ENCODE results near the gene PDK2.

The PDK2 gene

DNA sequence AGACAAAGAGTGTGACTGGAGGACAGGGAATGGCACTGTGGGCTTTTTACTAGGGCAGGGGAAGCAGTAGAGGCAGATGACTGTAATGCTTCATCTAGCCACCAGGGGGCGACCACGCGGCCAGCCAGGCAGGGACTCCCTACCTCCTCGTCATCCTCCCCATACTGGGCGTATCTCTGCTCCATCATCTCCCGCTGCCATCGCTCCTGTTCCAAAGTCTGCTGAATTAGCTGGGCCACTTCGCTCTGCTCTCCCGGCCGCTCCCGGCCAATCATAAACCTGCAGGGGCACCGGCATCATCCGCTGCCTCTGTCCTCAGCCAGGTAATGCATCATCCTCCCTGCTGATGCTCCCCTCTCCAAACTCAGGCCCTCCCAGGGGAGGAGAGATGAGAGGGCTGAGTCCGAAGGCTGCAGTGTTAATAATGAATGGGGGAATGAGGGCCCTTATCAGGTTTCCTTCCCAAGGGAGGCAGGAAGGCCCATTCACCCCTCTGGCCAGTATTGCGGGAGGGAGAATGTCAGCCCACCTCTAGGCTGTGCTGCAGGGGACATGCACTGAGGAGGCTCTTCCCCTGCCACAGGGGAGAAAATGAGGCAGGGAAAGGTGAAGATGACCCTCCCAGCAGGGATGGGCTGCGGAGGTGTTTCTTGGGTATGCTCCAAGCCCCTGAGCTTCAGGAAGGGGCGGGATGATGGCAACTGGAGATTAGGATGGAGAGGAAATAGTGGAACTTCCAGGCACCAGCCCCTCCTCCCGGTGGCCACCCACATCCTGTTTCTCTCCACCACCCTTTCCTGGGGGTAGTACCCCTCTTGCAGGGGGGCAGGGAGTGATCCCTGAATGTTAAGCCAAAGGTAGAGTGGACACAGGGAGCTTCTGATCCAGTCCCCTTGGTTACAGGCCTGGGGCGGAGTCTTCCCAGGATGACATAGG, 45.1 kb downstream of the PDK2 start:
- peak; percentile 77 to 81 for DNase-seq

DNA sequence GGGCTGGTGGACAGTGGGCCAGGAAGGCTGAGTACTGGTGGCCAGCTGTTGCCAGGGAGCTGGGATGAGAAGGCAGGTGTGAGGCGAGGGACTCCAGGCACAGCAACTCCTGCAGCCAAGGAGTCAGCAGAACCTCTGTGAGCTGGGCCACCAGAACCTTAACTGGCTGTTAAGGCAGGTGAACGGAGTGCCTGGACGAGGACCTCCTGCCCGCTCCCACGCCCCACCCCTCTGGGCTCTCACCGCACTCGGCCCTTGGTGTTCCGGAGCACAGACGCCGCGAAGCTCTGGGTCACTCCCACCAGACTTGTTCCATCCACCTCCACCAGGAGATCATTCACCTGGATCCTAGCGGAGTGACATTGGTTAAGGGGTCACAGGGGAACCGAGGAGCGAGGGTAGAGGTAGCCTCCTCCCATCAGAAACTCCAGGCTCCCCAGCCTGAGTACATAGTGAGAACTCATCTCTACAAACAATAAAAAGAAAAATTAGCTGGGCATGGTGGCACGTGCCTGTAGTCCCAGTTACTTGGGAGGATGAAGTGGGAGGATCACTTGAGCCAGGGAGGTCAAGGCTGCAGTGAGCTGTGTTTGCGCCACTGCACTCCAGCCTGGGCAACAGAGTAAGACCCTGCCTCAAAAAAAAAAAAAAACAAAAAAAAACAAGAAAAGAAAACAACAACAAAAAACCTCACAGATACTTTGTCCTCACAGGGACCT, 46.0 kb downstream of the PDK2 start:
- DNase-seq = no peak

DNA sequence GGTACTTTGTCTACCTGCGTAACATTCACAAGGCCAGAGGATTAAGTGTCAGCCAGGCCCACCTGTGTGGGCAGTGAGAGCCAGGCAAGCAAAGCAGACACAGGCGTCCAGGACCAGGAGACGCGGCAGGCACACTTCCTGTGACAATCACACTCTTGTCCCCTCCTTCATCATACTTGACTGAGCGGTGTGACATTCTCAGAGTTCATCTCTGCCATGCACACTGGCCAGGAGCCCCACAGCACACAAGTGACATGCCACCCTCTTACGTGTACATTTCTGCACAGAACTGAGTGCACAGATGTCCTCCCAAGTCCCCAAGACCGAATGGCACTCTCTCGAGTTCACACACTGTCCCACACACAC, 46.6 kb downstream of the PDK2 start:
- no peak for DNase-seq

DNA sequence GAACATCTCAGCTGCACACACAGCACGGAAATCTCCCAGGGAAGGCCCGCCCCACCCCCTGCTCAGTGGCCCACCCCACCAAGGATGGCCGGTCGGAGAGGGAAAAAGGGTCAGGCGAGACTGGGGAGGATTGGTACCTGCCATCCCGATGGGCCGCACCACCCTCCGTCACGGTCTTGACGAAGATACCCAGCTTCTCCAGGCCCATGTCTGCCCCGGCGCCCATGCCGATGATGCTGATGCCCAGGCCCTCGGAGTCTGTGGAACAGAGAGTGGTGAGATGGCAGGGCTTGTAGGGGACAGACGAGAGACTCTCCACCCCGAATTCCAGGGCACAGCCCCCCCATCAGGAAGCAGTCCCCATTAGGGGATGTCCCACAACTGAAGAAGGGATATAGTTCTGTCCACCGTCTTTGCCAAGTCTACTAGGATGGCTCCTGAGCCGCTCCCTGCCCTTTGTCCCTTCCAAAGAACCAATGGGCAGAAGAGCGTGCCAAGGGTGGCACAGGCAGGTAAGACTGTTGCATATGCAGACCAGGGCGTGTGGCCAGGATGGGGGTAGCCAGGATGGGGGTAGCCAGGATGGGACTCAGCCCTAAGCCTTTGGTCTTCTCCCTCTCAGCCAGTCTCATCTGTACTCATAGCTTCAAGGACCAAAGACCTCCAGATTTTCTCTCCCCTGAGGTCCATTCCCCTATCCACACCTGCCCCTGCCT, 48.5 kb downstream of the PDK2 start:
- no peak for DNase-seq

DNA sequence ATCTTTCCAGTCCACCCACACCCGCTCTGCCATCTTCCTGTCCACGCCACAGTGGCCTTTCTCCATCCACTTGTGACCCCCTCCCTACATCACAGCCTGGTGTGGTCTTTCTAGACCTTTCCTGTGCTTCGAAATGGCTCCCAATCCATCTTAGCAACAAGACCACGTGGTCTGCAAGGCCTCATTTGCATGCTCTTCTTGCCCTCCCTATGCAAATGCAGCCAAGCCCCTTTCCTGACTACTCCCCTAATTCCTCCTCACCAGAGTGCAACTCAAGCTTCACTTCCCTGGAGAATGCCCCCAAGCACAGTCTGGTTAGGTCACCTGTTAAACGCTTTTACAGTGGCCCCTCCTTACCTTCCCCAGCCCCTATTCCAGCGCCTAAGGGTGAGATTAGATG, 49.2 kb downstream of the PDK2 start:
- no peak for DNase-seq

DNA sequence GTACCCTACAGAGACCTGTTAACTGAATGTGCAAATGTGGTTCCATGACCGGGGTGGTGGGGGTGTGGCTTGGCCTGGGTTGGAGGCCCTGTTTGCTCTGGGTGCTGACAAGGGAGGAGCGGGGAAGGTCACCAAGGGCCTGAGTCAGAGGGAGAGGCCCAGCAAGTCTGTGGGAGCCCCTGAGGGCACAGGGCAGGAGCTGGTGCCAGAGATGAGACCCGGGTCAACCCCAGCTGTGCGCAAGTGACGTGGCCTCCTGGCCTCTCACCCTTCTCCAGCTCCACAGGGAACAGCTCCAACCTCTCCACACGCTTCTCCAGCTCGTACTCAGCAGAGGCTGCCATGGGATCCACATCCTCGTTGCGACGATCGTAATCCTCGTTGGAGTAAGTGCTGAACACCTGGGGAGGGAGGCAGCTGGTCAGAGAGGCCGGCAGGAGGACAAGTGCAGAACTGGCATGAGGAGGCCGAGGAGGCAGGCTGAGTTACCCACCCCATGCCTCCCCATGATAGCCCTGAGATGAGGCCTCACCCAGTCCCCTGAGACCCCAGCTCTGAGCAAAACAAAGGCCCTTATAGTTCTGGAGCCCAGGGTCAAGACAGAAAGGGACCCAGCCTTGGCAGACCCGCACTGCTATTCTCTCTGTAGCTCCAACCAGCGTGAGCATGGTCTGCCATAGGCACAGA, 49.8 kb downstream of the PDK2 start:
- no peak for DNase-seq

DNA sequence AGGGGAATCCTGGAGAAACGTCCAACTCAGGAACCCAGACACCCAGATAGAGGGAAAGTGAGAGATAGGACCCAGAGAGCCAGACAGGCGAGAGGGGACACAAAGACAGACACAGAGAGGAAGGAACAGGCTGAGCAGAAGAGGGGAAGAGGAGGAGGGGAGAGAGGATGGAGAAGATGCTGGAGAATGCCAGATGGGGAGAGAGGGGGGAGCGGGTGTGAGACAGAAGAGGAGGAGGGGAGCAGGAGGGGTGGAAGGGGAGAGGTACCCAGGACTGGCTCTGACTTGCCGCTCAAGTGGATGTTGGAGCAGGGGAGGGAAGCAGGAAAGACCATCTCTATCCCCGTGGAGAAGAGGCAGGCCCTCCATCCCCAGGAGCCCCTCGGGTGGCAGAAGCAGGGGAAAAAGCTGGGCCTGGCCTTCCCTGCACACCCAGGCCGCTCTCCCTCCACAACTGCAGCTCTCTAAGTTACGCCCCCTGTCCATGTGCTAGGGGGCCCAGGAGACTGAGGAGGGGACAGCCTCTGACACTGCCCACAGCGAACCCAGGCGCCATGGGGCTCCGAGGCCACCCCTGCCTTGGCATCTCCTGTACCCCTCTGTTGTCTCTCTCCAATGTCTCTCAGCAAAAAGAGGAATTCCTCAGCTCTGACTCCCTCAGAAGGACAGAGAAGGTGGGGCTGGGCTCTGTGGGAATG, 50.5 kb downstream of the PDK2 start:
- no peak for DNase-seq

DNA sequence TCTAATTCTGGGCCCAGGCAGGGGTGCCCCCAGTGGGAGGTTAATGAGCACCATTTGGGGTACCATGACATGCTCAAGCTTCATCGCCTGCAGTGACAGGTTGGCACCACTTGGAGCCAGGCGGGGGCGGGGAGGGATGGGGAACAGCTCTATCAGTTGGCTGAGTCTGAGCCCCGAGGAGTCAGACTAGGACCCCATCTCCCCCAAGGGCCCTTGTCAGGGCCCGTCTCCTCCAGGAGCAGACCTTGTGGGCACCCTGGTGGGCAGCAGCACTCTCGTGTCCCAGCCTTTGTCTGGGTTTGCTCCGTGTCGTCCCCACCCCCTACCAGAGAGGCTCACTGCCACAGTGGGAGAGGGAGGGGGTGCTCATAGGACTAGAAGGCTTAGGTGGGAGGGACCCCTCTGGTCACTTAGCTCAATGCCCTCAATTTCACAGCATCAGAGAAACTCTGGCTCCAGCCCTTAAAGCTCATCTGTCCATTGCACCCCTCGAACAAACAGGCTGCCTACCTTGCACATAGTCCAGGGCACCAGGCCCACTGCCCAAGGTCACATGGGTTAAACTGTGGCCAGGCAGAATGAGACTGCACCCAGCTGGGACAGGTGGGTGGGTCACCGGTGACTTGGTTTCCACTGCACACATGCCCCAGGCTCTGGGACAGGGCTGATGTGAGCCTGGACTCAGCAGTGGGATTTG, 51.2 kb downstream of the PDK2 start:
- DNase-seq = no peak

DNA sequence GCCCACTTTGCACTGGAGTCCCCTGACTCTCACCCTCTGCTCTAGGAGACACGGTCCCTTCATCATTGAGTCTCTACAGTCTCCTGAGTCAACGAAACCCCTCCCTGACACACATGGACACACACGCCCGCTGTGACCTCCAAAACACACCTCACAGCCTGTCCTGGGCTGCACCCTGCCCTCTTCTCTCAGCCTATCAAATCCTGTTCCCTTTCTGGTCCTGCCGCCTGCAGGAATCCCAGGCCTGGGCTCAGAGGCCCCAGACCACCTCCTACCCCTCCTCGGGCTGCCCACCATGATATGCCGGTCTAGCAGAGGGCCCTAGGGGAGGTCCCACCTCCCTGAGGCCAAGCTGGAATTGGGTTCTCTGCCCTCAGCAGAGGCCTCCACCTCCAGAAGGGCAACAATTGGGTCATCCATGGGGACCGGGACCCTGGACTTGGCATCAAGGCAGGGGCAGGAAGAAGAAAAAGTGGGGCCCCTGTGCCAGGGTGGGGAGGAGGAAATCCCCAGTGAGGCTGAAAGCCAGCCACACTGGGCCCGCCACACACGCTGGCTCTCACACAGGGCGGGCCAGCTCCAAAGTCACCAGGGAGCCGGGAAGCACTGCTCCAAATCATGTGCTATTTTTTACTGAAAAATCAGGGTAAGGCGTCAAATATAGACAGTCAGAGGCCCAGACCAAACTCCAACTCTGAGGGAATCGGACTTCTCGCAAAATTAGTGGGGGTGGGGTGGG, 51.9 kb downstream of the PDK2 start:
- DNase-seq = no peak

DNA sequence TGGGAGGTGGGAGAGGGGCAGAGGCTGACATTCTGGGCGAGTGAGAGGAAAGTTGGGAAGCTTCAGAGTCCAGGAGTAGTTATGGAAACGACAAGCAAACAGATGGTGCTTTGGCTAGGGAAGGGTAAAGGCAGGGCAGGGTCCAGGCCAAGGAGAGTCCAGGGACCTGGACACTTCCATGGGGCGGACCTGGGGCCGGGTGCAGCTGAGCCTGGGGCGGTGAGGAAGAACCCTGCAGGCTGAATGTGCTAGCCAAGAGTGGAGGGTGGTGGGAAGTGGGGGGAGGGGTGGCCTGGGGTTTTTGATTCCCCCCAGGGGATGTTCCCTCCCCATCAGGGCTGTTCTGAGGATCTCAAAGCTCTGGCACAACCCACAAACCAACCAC, 52.7 kb downstream of the PDK2 start:
- no peak for DNase-seq

DNA sequence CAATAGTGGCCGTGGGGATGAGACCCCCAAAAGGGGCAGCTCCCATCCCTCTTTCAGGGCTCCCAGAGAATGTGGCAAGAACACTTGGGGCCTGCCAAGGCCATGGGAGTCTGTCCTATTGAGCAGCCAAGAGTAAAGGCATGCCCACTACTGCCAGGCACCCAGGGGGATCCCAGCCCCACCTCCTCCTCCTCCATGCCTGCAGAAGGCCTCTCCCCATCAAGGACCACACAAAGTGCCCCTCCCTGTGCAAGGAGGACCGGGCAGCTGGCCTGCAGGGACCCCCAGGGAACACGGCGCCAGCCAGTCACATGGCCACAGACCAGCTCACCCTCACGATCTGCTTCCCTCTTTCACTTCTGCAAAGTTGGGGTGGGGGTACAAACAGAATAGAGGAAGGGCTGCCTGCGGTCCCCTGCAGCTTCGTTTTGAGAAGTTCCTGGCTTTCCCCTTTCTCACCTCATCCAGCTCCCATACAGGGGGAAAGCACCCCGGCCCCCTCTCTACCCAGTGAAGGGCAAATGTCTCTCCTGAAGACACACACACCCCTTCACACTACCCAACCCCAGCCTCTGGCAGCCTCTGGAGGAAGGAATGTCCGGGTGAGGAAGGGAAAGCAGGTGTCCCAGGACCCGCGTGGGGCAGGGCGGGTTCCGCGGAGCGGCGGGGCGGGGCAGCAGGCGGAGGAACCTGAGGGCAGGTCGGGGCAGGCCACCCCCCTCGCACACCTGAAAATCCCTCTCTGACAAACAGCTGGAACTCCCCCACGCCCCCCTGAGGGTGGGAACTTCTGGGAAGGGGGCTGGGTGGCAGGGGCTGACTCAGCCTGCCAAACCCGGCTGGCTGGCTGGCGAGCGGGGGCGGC, 53.3 kb downstream of the PDK2 start:
- peak; percentile 90 to 91 for DNase-seq

DNA sequence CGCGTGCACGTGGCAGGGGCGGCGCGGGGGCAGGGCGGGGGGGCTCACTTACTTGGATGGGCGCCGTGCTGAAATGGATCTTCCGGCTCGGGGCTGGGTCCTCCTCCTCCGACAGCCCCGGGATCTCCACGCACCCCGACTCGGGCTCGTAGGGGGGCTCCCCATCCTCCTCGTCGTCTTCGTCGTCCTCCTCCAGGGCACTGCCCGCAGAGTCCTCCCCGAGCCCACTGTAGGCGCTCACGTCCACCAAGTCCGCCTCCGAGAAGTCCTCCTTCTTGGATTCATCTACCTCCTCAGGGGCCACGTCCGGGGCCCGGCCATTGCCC, 53.9 kb downstream of the PDK2 start:
- no peak for DNase-seq

DNA sequence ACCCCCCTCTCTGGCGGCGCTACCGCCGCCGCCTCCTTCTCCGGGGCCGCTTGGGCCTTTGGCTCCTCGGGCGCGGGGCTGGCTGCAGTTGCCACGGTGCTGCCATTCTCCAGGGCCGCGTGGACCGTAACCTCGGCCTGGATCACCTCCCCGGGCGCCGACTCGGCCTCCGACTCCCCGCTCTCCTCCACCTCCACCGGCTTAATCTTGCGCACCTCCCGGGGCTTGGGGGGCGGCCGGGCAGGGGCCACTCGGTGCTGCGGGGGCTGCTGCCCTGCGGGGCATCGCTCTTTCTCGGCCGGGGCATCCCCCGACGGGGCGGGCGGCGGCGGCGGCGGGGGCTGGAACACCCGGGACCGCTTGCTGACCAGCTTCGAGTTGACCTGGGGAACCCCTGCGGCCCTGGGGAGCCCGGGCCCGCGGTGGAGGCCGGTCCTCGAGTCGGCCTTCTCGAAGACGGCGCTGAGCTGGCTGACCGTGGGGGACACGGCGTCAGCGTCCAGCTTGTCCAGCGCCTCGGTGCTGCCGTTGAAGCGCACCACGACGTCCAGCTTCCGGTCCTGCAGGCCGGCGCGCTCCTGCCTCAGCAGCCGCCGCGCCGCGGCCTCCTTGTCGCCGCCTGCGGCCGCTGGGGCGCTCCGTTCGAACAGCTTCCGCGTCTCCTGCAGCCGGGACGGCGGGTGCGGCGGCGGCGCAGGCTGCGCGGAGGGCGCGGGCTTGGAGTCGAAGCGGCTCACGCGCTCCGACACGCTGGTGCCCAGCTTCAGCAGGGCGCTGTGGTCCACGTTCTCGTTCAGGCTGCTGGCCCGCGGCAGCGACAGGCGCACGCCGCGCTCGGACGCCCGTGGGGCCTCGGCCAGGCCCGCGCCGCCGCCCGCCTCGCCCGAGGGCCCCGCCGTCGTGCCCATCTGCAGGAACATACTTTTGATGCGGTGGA, 54.5 kb downstream of the PDK2 start:
- DNase-seq = peak; percentile 36 to 53

DNA sequence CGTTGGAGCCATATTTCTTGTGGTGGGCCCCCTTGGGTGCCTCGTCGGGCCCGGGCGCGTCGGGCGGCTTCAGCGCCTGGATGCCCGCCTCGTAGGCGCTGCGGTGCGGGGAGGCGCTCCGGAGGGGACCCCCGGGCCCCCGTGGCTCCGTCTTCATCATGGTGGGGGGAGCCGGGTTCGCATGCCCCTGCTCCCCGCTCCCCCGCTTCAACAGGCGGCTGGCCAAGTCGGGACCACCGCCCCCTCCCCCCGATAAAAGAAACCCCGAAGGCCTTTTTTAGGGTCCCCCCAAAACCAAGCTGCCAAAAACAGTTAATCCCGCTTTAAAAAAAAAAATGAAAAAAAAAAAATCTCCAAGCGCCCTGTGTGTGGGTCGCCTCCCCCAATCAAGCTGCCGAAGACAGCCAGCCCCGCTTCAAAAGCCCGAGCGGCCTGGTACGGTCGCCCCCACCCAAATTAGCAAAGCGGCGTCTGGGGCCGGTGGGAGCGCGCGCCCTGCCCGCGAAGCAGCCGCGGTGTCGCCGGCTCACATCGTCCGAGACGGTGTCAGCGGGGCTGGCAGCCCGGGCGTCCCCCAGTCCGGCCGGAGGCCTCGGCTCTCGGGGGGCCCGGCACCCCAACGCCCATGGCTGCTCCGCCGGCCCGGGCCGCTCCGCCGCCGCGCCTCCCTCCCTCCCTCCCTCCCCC, 55.3 kb downstream of the PDK2 start, which contains the start of gene PPP1R9B:
TSS of gene PPP1R9B (minus strand) at position 324 of the 687 bp plus-strand sequence. CDS start at position 160, 164 bp downstream.
- DNase-seq = no peak

DNA sequence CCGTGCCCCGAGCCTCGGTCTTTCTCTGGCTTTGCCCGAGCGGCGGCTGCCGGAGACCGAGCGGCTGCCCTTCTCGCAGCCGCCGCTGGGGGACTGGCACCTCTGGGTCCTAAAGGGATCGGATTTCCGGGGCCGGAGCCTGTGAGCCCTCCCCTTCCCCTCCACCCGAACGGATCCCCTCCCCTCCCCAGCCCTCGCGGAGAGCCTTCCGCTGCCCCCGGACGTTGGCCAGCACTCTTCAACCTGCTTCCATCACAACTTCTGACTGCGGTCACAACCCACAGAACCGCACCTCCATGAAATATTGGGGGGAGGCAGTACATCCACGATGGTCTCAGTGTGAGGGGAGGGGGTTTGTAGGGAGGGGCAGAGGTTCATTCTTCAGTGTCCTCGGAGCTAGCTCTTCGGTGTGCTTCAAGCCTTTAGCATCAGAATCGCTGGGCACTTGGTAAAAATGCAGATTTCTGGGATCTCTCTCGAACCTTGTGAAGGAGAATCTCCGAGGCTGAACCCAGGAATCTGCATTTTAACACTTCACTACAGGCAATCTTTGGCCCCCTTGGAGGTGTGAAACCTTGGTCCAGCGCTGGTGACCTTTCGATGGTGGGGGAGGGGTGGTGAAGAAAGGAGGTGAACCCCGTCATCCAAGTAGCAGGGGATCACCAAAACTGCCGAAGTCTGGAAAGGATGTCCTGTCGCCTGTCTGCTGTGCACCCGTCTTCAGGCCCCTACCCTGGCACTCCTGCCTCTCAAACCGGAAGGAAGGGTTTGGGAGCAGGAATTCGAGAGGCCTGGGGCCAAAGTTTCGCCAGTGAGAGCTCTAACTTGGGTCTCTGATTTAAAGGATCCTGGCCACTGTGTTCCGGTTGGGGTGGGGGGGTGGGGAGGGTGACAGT, 56.1 kb downstream of the PDK2 start:
- peak; percentile 77 to 79 for DNase-seq

DNA sequence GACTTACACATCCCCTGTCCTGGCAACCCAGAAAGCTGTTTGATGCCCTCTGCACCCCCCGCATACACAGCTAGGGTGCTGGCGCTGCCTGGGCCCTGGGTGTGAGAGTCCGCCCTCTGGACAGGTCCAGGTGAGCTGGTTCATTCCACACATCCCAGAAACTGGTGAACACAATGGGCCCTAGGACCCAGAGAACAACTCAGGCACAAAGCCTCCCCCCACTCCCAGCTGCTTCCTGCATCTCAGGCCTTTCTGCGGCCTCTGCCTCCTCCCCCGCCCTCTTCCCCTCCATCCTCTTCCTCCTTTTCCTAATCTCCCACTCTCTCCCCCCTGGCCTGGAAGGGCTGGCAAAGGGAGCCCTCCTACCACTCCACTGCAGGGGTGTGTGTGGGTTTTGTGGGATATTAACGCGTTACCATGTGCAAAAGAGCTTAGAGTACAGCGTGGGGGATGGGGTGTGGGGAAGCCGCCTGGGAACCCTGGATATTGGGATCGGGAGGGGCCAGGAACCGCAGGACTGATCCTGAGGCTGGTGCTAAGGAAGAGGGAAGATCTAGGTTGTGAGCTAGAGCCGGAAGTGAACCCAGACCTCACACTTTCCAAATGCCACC, 56.9 kb downstream of the PDK2 start:
- no peak for DNase-seq

DNA sequence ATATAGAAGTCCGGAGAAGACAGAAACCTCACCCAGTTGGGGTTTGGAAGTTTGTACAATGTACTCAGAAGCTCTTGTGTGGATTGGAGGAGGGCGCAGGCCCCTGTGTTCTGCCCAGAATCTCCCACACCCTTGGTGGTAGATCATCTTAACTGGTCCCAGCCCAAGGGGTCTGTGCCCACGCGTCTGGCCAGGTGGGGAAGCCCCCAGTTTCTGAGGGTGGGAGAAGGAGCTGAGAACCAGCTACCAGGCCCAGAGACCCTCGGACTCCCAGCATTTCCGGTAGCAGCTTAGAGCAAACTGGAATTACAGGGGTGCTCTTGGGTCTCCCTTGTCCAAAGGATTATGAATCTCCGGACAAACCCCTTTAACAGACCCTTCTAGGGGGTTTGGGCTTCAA, 57.6 kb downstream of the PDK2 start:
- no peak for DNase-seq
